Placental epithelial cell (primary cell): ENCODE measurements around the gene XAGE3. TPM values are rescaled to one million over a fixed set of nuclear protein-coding genes. Genes with fewer than 3 reads are reported as not detected.

Experiments
- total RNA-seq: library from RNA; depleted of rRNA; stranded (reverse); fragments of >200 nt; gene quantifications from 2 replicates; pipeline ENCODE4 v1.2.3, GENCODE V29; 2012

Gene XAGE3, protein sequence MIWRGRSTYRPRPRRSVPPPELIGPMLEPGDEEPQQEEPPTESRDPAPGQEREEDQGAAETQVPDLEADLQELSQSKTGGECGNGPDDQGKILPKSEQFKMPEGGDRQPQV
- total RNA-seq, result 0.54 TPM in 1 of 2 replicates, not detected in the other

DNA sequence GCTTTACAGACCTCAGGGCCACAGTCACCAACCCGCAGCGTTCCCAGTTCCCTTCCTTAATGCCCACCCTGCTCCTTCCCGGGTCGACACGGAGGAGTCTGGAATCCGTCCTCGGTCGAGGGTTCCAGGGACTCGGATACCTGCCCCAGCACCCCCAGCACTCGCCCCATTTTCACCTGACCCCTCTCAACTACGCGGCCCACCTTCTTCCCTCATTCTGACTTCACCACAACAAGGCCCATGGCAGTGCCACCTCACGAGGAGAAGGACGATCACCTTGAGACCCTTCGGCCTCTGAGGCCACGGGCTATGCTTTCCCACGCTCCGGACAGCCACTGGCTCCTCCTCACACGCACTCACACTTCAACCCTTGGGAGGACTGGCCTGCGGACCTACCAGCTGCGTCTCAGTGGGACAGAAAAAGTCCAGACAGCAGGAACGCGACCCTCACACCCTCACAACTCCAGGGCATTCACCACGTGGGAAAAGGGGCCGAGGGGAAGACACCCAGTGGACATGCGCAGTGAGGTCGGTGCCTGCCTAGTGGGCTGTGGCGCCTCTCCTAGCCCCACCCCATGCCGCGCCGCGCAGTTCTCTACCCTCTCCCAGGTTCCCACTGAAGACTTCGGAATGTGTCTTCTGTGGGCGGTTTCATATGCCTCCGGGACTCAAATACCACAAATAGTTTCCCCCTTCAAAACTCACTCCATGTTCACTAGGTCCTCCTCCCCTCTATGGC is at the start of gene XAGE3:
TSS of gene XAGE3 (minus strand) at position 474 of the 739 bp plus-strand sequence. CDS start 950 bp downstream, outside the sequence.

DNA sequence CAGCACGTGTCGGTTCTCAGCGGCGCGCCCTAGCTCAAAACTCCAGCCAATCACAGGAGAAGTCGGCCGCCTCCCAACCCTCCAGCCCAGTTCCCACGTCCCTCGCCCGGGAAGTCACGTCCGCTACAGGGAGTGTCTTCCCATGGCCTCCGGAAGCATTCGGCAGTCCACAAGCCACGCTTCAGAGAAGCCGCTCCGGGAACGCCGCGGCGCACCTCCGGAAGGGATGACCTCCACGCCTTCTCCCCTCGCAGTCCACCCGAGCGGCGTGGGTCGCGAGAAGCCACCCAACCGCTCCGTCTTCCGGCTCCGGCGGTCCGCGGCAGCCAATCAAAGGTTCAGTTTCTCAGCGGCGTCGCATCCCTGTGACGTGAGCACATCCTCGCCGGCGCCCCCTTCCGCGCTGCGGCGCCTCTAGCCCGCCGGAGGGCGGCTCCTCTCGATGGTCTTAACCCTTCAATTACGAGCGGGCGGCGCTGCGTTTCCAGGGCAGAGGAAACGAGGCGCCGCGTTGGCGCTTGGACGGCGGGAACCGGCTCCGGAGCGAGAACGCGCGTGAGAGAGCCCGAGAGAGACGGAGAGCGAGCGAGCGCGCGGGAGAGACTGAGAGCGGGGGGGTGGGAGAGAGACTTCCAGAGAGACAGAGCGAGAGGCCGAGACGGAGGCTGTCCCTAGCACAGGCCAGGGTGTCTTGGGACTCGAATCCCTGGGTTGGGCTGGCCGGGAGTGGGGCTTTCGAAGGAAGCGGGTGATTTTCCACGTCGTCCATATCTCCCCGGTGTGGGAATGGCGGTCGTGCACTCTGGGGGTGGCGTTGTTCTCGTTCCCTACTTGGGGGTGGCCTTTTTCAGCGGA is 29.2 kb upstream of the XAGE3 start, which contains the start of gene FAM156B:
TSS of gene FAM156B (plus strand) at position 476 of the 855 bp plus-strand sequence. CDS start 9,896 bp downstream, outside the sequence.

Other genes with a start within 250 kb of the XAGE3 start
- gene SSX7, start 213.2 kb downstream of the XAGE3 start, total RNA-seq, result not detected in 2 replicates
- gene SSX2, start 160.9 kb downstream of the XAGE3 start, total RNA-seq, result not detected in 2 replicates
- gene SSX2B, start 116.8 kb downstream of the XAGE3 start, total RNA-seq, result not detected in 2 replicates
- not detected in 2 replicates for gene SPANXN5, start 70.7 kb downstream of the XAGE3 start, total RNA-seq
- gene XAGE5, start 56.8 kb downstream of the XAGE3 start, total RNA-seq, result not detected in 2 replicates
- 24.7 and 33.4 TPM in 2 replicates for gene FAM156B, start 29.2 kb upstream of the XAGE3 start, total RNA-seq
- gene FAM156A, start 90.4 kb upstream of the XAGE3 start, total RNA-seq, result 23.6 and 30.6 TPM in 2 replicates
- gene GPR173, start 180.7 kb upstream of the XAGE3 start, total RNA-seq, result 1.6 and 6.7 TPM in 2 replicates
- gene TSPYL2, start 214.3 kb upstream of the XAGE3 start, total RNA-seq, result 7.2 and 27.5 TPM in 2 replicates
- gene KANTR, start 226.1 kb upstream of the XAGE3 start, total RNA-seq, result 5.2 and 13.3 TPM in 2 replicates